ENCODE results near the gene CRADD.
"Not testable (repeated sequence)": the region's sequence is repeated elsewhere in the genome, so short reads cannot be mapped to it uniquely, and the experiment has no call there.

The CRADD gene

DNA sequence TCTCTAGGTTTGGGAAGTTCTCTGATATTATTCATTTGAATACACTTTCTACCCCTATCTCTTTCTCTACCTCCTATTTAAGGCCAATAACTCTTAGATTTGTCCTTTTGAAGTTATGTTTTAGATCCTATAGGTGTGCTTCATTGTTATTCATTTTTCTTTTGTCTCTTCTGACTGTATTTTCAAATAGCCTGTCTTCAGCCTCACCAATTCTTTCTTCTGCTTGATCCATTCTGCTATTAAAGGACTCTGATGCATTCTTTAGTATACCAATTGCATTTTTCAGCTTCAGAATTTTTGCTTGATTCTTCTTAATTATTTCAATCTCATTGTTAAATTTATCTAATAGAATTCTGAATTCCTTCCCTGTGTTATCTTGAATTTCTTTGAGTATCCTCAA is 199.2 kb downstream of the CRADD start:
- H3K9me3 ChIP-seq (ENCODE audit: control insufficient read depth in 2 of 2, low read length in 2 of 2), result peaks cover 0 to 7% of the 10 kb centered on the region in 2 donors
- no peak overlapping the region for H3K9ac ChIP-seq (ENCODE audit: low read length in 2 of 2)
- no peaks in the 10 kb centered on the region for H3K4me1 ChIP-seq (ENCODE audit: control insufficient read depth, insufficient read depth, low read length)
- H3K27me3 ChIP-seq (ENCODE audit: control insufficient read depth in 1 of 2, insufficient read depth in 2 of 2, low read length in 2 of 2), result no peaks in the 10 kb centered on the region
- H3K36me3 ChIP-seq (ENCODE audit: control insufficient read depth in 2 of 2, insufficient read depth in 2 of 2, low read length in 2 of 2), result no peaks in the 10 kb centered on the region
- no peak overlapping the region for H3K27ac ChIP-seq (ENCODE audit: low read length)
- H3K4me3 ChIP-seq (ENCODE audit: low read length in 2 of 2), result no peak overlapping the region

DNA sequence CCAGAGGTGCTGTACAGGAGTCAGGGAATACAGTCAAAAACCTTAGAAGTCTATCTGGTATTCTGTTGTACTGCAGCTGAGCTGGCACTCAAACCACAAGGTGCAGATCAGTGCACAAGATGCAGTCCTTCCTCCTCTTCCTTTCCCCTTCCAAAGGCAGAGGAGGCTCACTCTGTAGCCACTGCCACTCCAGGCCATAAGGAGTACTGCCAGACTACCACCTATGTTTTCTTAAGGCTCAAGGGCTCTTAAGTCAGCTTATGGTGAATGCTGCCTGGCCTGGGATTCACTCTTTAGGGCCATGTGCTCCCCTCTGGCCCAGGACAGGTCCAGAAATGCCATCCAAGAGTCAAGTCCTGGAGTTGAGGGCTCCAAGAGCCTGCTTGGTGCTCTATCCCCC is 200.3 kb downstream of the CRADD start:
- no peak overlapping the region for H3K27ac ChIP-seq (ENCODE audit: low read length)
- H3K9ac ChIP-seq (ENCODE audit: low read length in 2 of 2), result no peak overlapping the region
- no peaks in the 10 kb centered on the region for H3K36me3 ChIP-seq (ENCODE audit: control insufficient read depth in 2 of 2, insufficient read depth in 2 of 2, low read length in 2 of 2)
- no peaks in the 10 kb centered on the region for H3K27me3 ChIP-seq (ENCODE audit: control insufficient read depth in 1 of 2, insufficient read depth in 2 of 2, low read length in 2 of 2)
- peaks cover 0 to 7% of the 10 kb centered on the region in 2 donors for H3K9me3 ChIP-seq (ENCODE audit: control insufficient read depth in 2 of 2, low read length in 2 of 2)
- no peaks in the 10 kb centered on the region for H3K4me1 ChIP-seq (ENCODE audit: control insufficient read depth, insufficient read depth, low read length)
- no peak overlapping the region for H3K4me3 ChIP-seq (ENCODE audit: low read length in 2 of 2)

DNA sequence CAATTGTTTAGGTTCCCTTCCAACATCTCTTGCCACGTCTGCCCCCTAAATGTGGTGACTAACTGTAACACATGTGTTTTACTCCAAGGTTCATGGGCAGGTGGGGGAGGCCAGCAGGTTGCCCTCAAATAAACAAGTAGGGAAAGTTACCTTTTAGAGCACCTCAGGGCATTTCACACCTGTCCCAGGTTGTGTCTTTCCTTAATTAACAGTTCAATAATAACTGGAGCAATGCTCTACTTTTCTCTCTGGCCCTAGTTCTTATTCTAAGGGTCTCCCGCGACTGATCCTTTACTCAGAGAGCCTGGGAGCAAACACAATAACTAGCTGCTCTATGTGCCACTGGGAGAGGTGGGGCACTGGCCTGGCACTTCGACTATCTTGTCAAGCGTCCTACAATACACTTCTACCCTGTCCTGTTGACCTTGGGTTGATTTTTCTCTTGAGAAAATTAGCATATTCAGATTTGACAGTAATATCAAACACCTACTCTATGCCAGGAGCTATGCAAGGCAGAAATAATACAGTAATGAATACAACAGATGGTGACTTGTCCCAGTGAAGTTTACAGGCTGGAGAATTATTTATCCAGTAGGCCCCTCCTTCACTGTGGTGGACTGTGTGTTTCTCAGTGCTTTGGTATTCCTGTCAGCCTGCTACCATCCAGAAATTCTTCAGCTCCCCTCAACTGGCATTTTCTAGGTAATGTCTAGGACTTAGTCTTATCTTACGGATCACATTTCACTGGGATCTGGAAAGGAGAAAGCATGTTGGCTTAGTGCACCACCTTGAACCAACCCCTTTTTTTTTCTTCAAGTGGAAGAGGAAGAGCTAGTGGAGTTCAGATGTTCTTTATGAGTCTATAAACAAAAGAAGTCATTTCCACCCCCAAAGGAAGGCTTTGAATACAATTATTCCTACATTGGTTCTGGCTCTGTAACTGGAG is 202.6 kb downstream of the CRADD start:
- no peaks in the 10 kb centered on the region for H3K4me1 ChIP-seq (ENCODE audit: control insufficient read depth, insufficient read depth, low read length)
- H3K27ac ChIP-seq (ENCODE audit: low read length), result no peak overlapping the region
- no peak overlapping the region for H3K4me3 ChIP-seq (ENCODE audit: low read length in 2 of 2)
- H3K9ac ChIP-seq (ENCODE audit: low read length in 2 of 2), result no peak overlapping the region
- no peaks in the 10 kb centered on the region for H3K9me3 ChIP-seq (ENCODE audit: control insufficient read depth in 2 of 2, low read length in 2 of 2)
- no peaks in the 10 kb centered on the region for H3K27me3 ChIP-seq (ENCODE audit: control insufficient read depth in 1 of 2, insufficient read depth in 2 of 2, low read length in 2 of 2)
- H3K36me3 ChIP-seq (ENCODE audit: control insufficient read depth in 2 of 2, insufficient read depth in 2 of 2, low read length in 2 of 2), result no peaks in the 10 kb centered on the region

GRCh38 chr12:93880853-93881522 is 203.8 kb downstream of the CRADD start:
- H3K4me3 ChIP-seq (ENCODE audit: low read length in 2 of 2), result no peak overlapping the region
- no peaks in the 10 kb centered on the region for H3K27me3 ChIP-seq (ENCODE audit: control insufficient read depth in 1 of 2, insufficient read depth in 2 of 2, low read length in 2 of 2)
- H3K9me3 ChIP-seq (ENCODE audit: control insufficient read depth in 2 of 2, low read length in 2 of 2), result no peaks in the 10 kb centered on the region
- H3K4me1 ChIP-seq (ENCODE audit: control insufficient read depth, insufficient read depth, low read length), result no peaks in the 10 kb centered on the region
- H3K36me3 ChIP-seq (ENCODE audit: control insufficient read depth in 2 of 2, insufficient read depth in 2 of 2, low read length in 2 of 2), result no peaks in the 10 kb centered on the region
- H3K27ac ChIP-seq (ENCODE audit: low read length), result no peak overlapping the region
- no peak overlapping the region for H3K9ac ChIP-seq (ENCODE audit: low read length in 2 of 2)

DNA sequence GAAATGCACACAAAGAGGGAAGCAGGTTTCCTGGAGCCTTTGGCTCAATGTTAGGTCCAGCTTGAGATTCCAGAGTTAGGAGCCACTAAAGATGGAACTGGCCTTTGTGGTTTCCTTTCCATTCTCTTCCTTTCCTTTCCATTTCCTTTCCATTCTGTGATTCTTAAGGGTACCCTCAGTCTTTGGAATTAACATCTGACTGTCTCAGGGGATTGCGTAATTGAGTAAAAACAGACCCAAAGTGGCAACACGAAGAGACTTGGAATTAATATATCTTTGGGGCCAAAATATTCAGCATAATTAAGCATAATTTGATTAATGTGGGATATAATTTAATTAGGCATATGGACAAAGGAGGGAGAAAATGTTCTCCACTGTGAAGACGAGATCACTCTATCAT is 205.6 kb downstream of the CRADD start:
- Histone ChIP-seq H3K9ac (ENCODE audit: low read length in 2 of 2) (no peak overlapping the region), H3K4me3 (ENCODE audit: low read length in 2 of 2) (no peak overlapping the region), H3K27me3 (ENCODE audit: control insufficient read depth in 1 of 2, insufficient read depth in 2 of 2, low read length in 2 of 2) (no peaks in the 10 kb centered on the region), H3K36me3 (ENCODE audit: control insufficient read depth in 2 of 2, insufficient read depth in 2 of 2, low read length in 2 of 2) (no peaks in the 10 kb centered on the region), H3K4me1 (ENCODE audit: control insufficient read depth, insufficient read depth, low read length) (no peaks in the 10 kb centered on the region), H3K9me3 (ENCODE audit: control insufficient read depth in 2 of 2, low read length in 2 of 2) (no peaks in the 10 kb centered on the region), H3K27ac (ENCODE audit: low read length) (no peak overlapping the region)

GRCh38 chr12:93883436-93884154 is 206.4 kb downstream of the CRADD start:
- Histone ChIP-seq H3K9me3 (ENCODE audit: control insufficient read depth in 2 of 2, low read length in 2 of 2) (no peaks in the 10 kb centered on the region), H3K4me3 (ENCODE audit: low read length in 2 of 2) (no peak overlapping the region), H3K4me1 (ENCODE audit: control insufficient read depth, insufficient read depth, low read length) (no peaks in the 10 kb centered on the region), H3K27me3 (ENCODE audit: control insufficient read depth in 1 of 2, insufficient read depth in 2 of 2, low read length in 2 of 2) (no peaks in the 10 kb centered on the region), H3K9ac (ENCODE audit: low read length in 2 of 2) (no peak overlapping the region), H3K27ac (ENCODE audit: low read length) (no peak overlapping the region), H3K36me3 (ENCODE audit: control insufficient read depth in 2 of 2, insufficient read depth in 2 of 2, low read length in 2 of 2) (no peaks in the 10 kb centered on the region)

DNA sequence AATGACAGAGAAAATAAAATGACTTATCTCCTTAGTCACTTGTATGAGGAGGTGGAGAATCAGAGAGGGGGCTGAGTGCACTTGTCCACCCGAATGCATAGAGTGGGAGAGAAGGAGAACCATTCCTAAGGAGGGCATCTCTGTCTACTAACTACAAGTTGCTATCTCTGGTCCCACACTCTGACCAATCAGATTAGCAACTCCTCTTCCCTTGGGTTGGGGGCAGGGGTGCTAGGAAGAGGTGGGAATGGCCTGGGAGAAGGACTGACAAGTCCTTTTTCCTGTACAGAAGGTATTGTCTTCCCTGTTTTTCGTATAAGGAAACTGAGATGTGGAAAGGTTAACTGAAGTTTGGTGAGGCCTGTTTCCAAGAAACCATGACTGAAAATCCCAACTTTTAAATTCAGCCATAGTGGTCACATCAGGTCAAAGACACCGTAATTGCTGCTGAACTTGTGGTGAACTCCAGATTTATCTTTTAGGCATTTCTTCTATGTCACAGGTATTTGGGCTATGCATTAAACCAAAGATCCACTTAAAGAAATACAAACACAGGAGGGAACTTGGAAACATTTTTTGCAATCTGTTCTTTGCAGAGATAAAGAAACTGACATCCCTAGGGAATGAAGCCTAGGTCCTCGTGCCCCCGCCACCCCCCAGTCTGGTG is 207.8 kb downstream of the CRADD start:
- Histone ChIP-seq H3K4me3 (ENCODE audit: low read length in 2 of 2) (no peak overlapping the region), H3K27ac (ENCODE audit: low read length) (no peak overlapping the region), H3K4me1 (ENCODE audit: control insufficient read depth, insufficient read depth, low read length) (no peaks in the 10 kb centered on the region), H3K9ac (ENCODE audit: low read length in 2 of 2) (no peak overlapping the region), H3K36me3 (ENCODE audit: control insufficient read depth in 2 of 2, insufficient read depth in 2 of 2, low read length in 2 of 2) (no peaks in the 10 kb centered on the region), H3K9me3 (ENCODE audit: control insufficient read depth in 2 of 2, low read length in 2 of 2) (no peaks in the 10 kb centered on the region), H3K27me3 (ENCODE audit: control insufficient read depth in 1 of 2, insufficient read depth in 2 of 2, low read length in 2 of 2) (no peaks in the 10 kb centered on the region)

DNA sequence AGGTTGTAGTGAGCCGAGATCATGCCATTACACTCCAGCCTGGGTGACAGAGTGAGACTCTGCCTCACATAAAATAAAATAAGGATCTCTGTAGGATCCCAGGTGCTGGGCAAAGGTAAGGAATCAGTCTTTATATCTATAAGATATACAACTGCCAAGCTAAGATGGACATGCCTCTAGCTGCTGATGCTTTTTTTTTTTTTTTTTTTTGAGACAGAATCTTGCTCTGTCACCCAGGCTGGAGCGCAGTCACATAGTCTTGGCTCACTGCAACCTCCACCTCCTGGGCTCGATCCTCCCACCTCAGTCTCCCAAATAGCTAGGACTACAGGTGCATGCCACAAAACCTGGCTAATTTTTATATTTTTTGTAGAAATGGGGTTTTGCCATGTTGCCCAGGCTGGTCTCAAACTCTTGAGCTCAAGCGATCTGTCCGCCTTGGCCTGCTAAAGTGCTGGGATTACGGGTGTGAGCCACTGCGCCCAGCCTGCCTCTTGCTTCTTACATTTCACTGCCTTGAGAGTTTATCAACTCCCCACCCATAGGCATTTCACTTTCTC is 208.9 kb downstream of the CRADD start:
- not testable (repeated sequence) for H3K27ac ChIP-seq (ENCODE audit: low read length)

GRCh38 chr12:93886533-93887511 is 209.6 kb downstream of the CRADD start:
- no peak overlapping the region for H3K27ac ChIP-seq (ENCODE audit: low read length)
- no peaks in the 10 kb centered on the region for H3K36me3 ChIP-seq (ENCODE audit: control insufficient read depth in 2 of 2, insufficient read depth in 2 of 2, low read length in 2 of 2)
- H3K4me1 ChIP-seq (ENCODE audit: control insufficient read depth, insufficient read depth, low read length), result no peaks in the 10 kb centered on the region
- H3K4me3 ChIP-seq (ENCODE audit: low read length in 2 of 2), result no peak overlapping the region
- H3K27me3 ChIP-seq (ENCODE audit: control insufficient read depth in 1 of 2, insufficient read depth in 2 of 2, low read length in 2 of 2), result no peaks in the 10 kb centered on the region
- H3K9me3 ChIP-seq (ENCODE audit: control insufficient read depth in 2 of 2, low read length in 2 of 2), result no peaks in the 10 kb centered on the region
- no peak overlapping the region for H3K9ac ChIP-seq (ENCODE audit: low read length in 2 of 2)

More for the DNA sequence above, 208.9 kb downstream of the CRADD start:
- not testable (repeated sequence) for H3K9me3 ChIP-seq (ENCODE audit: control insufficient read depth in 2 of 2, low read length in 2 of 2); H3K4me3 ChIP-seq (ENCODE audit: low read length in 2 of 2); H3K4me1 ChIP-seq (ENCODE audit: control insufficient read depth, insufficient read depth, low read length); H3K36me3 ChIP-seq (ENCODE audit: control insufficient read depth in 2 of 2, insufficient read depth in 2 of 2, low read length in 2 of 2); H3K27me3 ChIP-seq (ENCODE audit: control insufficient read depth in 1 of 2, insufficient read depth in 2 of 2, low read length in 2 of 2); H3K9ac ChIP-seq (ENCODE audit: low read length in 2 of 2)
